PC-9 (cell line): ENCODE results near the gene PTBP2.

Source experiments
- CTCF ChIP-seq: fragments of 200-600 bp; sonication (generic); conservative IDR thresholded peaks from 2 replicates; pipeline ENCODE4 v1.6.1; 2017; ENCODE audit warnings: mixed run types, antibody characterized with exemption, mild to moderate bottlenecking, moderate library complexity
- EZH2 ChIP-seq: fragments of 200-600 bp; sonication (generic); IDR thresholded peaks from 2 replicates; pipeline ENCODE4 v1.8.0; 2017; ENCODE audit warnings: antibody characterized with exemption, low read depth

DNA sequence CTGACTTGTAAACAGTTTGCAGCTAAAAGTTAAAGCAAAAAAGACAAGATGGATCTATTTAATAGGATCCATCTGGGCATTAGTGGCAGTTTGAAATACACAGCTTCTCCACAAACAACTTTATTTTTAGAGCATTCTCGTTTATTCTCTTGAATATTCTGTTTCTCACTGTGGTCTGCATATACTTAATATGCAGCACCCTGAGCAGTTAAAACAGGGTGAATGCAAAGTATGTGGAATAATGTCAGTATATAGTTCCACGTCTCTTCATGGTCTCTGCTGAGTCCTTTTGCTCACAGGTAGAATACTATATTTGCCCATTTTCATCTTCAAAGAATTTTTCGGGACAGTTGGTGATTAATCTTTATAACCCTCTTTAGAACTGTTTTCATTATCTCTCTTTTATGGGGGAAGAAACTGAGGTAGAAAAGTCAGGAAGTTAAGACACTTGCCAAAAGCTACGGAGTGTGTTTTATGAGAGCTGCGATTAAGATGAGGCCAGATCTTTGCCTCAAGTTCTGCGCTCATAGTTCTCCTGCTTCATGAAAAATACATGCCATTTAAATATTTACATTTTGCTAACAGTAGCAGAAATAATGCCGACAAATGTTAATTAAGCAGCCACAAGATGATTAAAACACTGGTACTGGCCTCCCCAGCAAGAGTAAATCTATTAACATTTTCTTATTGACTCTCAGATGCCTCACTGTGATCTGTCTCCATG is 115.6 kb downstream of the PTBP2 start:
- TF ChIP-seq CTCF (no peak), EZH2 (no peak)
